ENCODE measurements around the gene ZFAND3. TPM values are rescaled to one million over a fixed set of nuclear protein-coding genes. Genes with fewer than 3 reads are reported as not detected.

The ZFAND3 gene
- polyA plus RNA-seq, 1 donor (not counting 4 experiments of a cell fraction or from before 2014, with no cell fraction given), result 19.6 TPM

- no peak overlapping the region for H3K4me2 ChIP-seq (ENCODE audit: control insufficient read depth, extremely low read depth, insufficient read depth, low read depth, low read length)
- H4K20me1 ChIP-seq (ENCODE audit: control insufficient read depth, extremely low read depth, insufficient read depth, low read length), result peaks cover 12% of the 10 kb centered on the region
Measured at GRCh38 chr6:37919417-37920157, 100.1 kb downstream of the ZFAND3 start.

GRCh38 chr6:37920667-37921066, 101.1 kb downstream of the ZFAND3 start:
- Histone ChIP-seq H3K4me2 (ENCODE audit: control insufficient read depth, extremely low read depth, insufficient read depth, low read depth, low read length) (no peak overlapping the region), H2AFZ (ENCODE audit: control insufficient read depth, low read length) (no peak overlapping the region), H3K4me3 (ENCODE audit: control insufficient read depth in 2 of 3, extremely low read depth in 1 of 3, insufficient read depth in 2 of 3, low read depth in 1 of 3, low read length in 3 of 3) (no peak overlapping the region), H3K4me1 (ENCODE audit: control insufficient read depth, extremely low read depth, insufficient read depth, low read length) (peaks cover 14% of the 10 kb centered on the region), H3K9ac (ENCODE audit: control insufficient read depth, extremely low read depth, insufficient read depth, low read length) (no peak overlapping the region), H3K27ac (ENCODE audit: control insufficient read depth, insufficient read depth, low read length) (no peak overlapping the region), H3K9me3 (ENCODE audit: control insufficient read depth, low read depth, low read length) (no peaks in the 10 kb centered on the region), H4K20me1 (ENCODE audit: control insufficient read depth, extremely low read depth, insufficient read depth, low read length) (peaks cover 12% of the 10 kb centered on the region), H3K9me1 (ENCODE audit: control insufficient read depth, extremely low read depth, insufficient read depth, low read length) (no peaks in the 10 kb centered on the region), H3K36me3 (ENCODE audit: control insufficient read depth in 2 of 2, extremely low read depth in 1 of 2, insufficient read depth in 2 of 2, low read length in 2 of 2) (no peaks in the 10 kb centered on the region), H3K27me3 (ENCODE audit: control insufficient read depth, extremely low read depth, insufficient read depth, low read length) (no peaks in the 10 kb centered on the region), H3K79me2 (ENCODE audit: control insufficient read depth, insufficient read depth, low read length) (peaks cover 77% of the 10 kb centered on the region)
- DNase-seq (ENCODE audit: low read depth, low spot score) (no peak), FAIRE-seq (no peak)
- dilution Hi-C loops (cut with MboI; ENCODE audit: extremely low pct_ligation_motif_present, low sequenced_read_pairs), result no loop called here
- TF ChIP-seq CTCF (optimal IDR thresholded peaks at IDR 0.05 in 1 of 3, IDR thresholded peaks at IDR 0.05 in 1 of 3, conservative IDR thresholded peaks at IDR 0.05 in 1 of 3; ENCODE audit: extremely low read depth in 1 of 3, insufficient read depth in 2 of 3, low read length in 3 of 3), result no peak
- no peak for TF ChIP-seq EZH2 (IDR thresholded peaks at IDR 0.05; ENCODE audit: low read length)

More at GRCh38 chr6:37919417-37920157, 100.1 kb downstream of the ZFAND3 start:
- H3K79me2 ChIP-seq (ENCODE audit: control insufficient read depth, insufficient read depth, low read length), result peaks cover 82% of the 10 kb centered on the region
- H3K9me3 ChIP-seq (ENCODE audit: control insufficient read depth, low read depth, low read length), result no peaks in the 10 kb centered on the region
- peaks cover 3% of the 10 kb centered on the region for H3K9me1 ChIP-seq (ENCODE audit: control insufficient read depth, extremely low read depth, insufficient read depth, low read length)
- DNase-seq (ENCODE audit: low read depth, low spot score) (no peak), FAIRE-seq (no peak)
- peaks cover 24% of the 10 kb centered on the region for H3K4me1 ChIP-seq (ENCODE audit: control insufficient read depth, extremely low read depth, insufficient read depth, low read length)
- dilution Hi-C loops (cut with MboI; ENCODE audit: extremely low pct_ligation_motif_present, low sequenced_read_pairs), result no loop called here
- H3K36me3 ChIP-seq (ENCODE audit: control insufficient read depth in 2 of 2, extremely low read depth in 1 of 2, insufficient read depth in 2 of 2, low read length in 2 of 2), result peaks cover 0 to 4% of the 10 kb centered on the region in 2 experiments
- TF ChIP-seq EZH2 (IDR thresholded peaks at IDR 0.05; ENCODE audit: low read length), result no peak
- TF ChIP-seq CTCF (optimal IDR thresholded peaks at IDR 0.05 in 1 of 3, IDR thresholded peaks at IDR 0.05 in 1 of 3, conservative IDR thresholded peaks at IDR 0.05 in 1 of 3; ENCODE audit: extremely low read depth in 1 of 3, insufficient read depth in 2 of 3, low read length in 3 of 3), result no peak
- H3K9ac ChIP-seq (ENCODE audit: control insufficient read depth, extremely low read depth, insufficient read depth, low read length), result no peak overlapping the region
- no peak overlapping the region for H3K27ac ChIP-seq (ENCODE audit: control insufficient read depth, insufficient read depth, low read length)
- no peak overlapping the region for H2AFZ ChIP-seq (ENCODE audit: control insufficient read depth, low read length)
- no peak overlapping the region for H3K4me3 ChIP-seq (ENCODE audit: control insufficient read depth in 2 of 3, extremely low read depth in 1 of 3, insufficient read depth in 2 of 3, low read depth in 1 of 3, low read length in 3 of 3)
- H3K27me3 ChIP-seq (ENCODE audit: control insufficient read depth, extremely low read depth, insufficient read depth, low read length), result no peaks in the 10 kb centered on the region

Measured in keratinocyte (primary cell).